ENCODE results near the gene RIMKLA.

GRCh38 chr1:42439940-42440339 lies 59.3 kb downstream of the RIMKLA start:
- TF ChIP-seq EP300 (IDR thresholded peaks at IDR 0.05; ENCODE audit: borderline replicate concordance) (no peak), ZBTB7A (IDR thresholded peaks at IDR 0.05; ENCODE audit: low read depth) (no peak), CEBPB (IDR thresholded peaks at IDR 0.05) (no peak), FOXM1 (IDR thresholded peaks at IDR 0.05; ENCODE audit: borderline replicate concordance, low read depth) (no peak), RAD21 (IDR thresholded peaks at IDR 0.05; ENCODE audit: low read depth) (no peak), MAX (IDR thresholded peaks at IDR 0.05) (no peak), TEAD4 (IDR thresholded peaks at IDR 0.05) (no peak), YY1 (IDR thresholded peaks at IDR 0.05; ENCODE audit: low read depth) (no peak), REST (IDR thresholded peaks at IDR 0.05; ENCODE audit: low read depth) (no peak), EGR1 (IDR thresholded peaks at IDR 0.05) (no peak)

Measured in Ishikawa (cell line).